Measurements from ENCODE around the gene RBM19.

RBM19 gene

DNA sequence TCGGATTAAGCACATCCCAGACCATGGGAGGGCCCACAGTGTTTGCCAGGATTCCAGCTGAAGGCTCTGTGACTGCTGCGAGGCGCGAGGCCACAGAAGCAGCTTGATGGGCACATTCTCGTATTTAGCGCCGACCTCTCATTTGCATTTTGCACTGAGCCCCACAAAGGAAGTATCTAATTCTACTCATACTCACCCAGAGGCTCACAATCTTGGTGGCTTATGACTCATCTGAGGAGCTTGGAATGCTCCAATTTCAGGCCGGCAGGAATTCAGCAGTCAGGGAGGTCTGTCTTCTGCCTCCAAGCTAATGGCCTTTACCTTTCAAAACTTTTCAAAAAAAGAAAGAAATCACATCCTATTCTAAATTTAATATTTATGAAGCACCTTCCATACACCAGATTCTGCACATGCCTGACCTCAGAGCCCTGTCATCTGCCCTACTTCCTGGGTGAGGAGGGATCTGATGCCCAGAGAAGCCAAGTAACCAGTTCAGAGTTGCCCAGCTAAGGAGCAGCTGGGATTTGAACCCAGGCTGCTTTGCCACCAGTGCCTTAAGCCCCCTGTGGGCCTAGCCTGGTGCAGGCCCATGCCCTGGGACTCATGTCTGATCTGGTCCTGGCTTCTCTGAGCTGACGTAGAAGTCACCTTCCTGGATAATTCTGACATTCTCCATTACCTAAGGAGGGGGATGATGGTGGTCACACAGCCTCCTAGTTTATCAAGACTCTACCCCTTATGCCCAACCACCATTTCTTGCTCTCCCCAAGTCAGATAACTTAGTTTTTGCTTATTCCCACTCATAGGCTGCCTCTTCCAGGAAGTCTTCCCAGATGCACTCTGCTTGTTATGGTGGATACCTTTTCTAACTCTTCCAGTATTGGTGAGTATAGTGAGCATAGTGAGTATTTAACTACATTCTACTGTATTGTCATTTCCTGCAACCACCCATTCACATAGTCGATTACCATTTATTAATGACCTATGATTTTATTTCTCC is 198.9 kb downstream of the RBM19 start:
- DNase-seq, result no peak

Measured in right hindlimb (tissue), 1 donor.